ENCODE measurements around the gene TMTC1.

DNA sequence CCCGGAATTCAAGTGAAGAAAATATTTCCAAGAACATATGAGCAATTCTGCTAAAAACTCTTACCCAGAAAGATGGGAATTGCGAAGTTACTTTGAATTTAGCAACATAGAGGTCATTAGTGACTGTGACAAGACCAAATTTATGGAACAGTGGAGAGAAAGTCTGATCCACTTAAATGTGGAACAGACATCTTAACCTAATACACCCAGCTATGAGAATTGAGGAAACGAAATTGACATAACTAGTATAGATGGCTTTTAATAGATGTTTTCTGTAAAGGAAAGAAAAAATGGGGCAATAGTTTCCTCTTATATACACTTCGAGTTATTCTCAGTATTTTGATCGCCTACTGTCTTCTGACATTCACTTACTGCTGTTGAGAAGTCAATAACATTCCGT, 290.9 kb downstream of the TMTC1 start:
- TF ChIP-seq POLR2A (IDR thresholded peaks at IDR 0.05; ENCODE audit: low read length) (no peak), GATA1 (IDR thresholded peaks at IDR 0.05; ENCODE audit: low read depth, low read length) (no peak)
